GM12801 (cell line): ENCODE measurements around the gene MED8.

Experiments used
- CTCF ChIP-seq: IDR thresholded peaks from one replicate; pipeline ENCODE4 v1.5.1; 2011; ENCODE audit warnings: control low read depth; ENCODE audit not compliant: insufficient read length; ENCODE audit errors: extremely low read depth

The MED8 gene

DNA sequence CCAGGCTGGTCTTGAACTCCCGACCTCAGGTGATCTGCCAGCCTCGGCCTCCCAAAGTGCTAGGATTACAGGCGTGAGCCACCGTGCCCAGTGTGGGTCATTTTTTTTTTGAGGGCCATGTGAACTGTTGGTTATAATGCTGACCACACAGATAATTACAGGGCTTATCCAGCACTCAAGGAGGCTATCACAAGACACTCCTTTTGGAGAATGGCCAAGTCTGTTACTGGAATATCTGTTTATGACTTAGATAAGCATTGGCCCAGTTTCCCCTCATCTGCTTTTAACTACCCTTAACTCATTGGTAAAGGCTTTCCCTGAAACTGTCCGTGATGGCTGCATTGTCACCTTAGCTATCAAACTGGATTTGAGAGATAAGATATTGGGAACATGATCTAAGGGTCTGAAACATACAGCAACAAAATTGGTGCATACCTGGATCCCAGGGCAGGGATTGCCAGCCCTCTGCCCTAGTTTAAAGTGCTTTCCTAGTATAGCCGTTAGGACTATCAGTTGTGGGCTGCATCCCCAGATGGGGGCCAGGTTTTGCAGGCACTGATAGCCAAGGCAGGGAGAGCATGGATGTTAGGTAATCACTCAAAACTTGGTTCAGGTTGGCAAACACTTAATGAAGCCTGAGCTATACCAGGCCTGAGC lies 15.7 kb upstream of the MED8 start:
- TF ChIP-seq CTCF = no peak

DNA sequence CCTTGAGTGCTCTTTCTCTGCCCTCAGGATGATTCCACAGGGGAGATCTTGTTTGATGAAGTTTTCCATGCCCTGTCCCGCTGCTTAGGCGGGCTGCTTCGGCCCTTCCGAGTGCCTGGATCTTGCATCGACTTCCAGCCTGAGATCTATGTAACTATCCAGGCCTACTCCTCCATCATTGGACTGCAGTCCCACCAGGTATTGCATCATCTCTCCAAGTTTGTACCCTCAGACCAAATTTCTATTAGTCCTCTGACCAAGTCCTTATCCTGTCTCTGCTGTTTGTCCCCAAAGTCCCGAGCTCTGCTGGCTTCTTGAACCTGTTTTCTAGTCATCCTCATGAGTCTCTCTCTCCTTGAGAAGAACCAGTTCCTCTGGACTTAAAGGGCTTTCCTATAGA lies 14.8 kb upstream of the MED8 start:
- no peak for TF ChIP-seq CTCF

GRCh38 chr1:43402089-43402865 lies 12.7 kb upstream of the MED8 start:
- no peak for TF ChIP-seq CTCF

DNA sequence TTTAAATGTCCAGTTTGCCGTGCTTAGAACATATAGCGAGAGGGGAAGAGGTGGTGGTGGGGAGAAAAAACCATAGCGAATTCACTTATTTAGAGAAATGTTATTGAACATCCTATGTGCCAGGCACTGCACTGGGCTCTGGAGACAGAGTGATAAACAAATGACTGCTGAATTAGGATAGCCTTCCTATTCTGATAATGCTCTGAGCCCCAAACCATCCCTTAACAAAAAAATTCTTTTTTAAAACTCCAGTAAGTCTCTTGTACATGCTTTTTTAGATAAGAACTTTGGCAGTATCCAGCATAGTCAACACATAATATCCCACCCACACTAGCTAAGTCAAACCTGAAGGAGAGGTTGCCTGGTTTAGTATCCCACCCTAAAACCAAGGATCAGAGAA lies 8.6 kb upstream of the MED8 start:
- TF ChIP-seq CTCF = no peak

DNA sequence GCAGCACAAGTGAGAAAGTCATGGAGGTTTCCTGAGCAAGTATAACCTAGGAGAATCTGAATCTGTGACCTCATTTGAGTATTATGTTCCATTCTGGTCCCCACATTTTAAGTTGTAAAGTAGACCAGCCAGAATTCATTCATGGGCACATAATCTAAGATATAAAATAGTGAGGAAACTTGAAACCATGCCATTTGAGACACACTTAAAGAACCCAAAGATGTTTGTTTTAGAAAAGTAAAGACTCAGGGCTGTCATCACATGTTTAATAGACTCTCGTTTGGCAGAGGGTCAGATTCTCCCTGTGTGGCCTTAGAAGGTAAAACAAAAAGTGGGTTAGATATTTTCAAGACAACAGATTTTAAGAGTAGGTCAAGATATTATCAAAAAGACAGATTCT lies 6.5 kb upstream of the MED8 start:
- no peak for TF ChIP-seq CTCF

DNA sequence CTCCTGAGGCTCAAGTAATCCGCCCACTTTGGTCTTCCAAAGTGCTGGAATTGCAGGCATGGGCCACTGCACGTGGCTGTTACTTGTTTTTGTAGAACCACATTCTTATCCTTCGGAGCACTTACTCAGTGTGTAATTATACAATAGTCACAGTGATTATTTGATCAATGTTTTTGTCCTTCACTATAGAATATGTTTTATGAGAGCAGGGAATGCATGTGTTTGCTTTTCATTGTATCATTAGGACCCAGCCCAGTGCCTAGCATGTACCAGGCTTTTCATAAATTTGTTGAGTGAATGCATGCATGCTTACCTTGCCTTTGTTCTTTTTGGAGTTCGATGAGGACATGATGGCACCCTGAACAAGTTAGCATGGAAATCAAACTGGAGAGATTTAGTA lies 5.9 kb upstream of the MED8 start:
- no peak for TF ChIP-seq CTCF

GRCh38 chr1:43392702-43393101 lies 3.1 kb upstream of the MED8 start:
- no peak for TF ChIP-seq CTCF
